H9 (cell line): ENCODE measurements around the gene RHOV. TPM values are rescaled to one million over a fixed set of nuclear protein-coding genes. Genes with fewer than 3 reads are reported as not detected.

Experiments
- DNase-seq: peaks from one replicate; pipeline ENCODE4 v3.0.0-alpha.2; 2017
- H2AFZ ChIP-seq: one replicate; pipeline ENCODE4 v1.6.1; 2013; ENCODE audit warnings: mild to moderate bottlenecking, low read length, control low read depth, moderate library complexity
- H2AK5ac ChIP-seq: 2 replicates; pipeline ENCODE4 v1.6.1; 2013; ENCODE audit warnings: low read length, control low read depth, mixed read lengths; ENCODE audit not compliant: insufficient read length
- H2BK120ac ChIP-seq: one replicate; pipeline ENCODE4 v1.6.1; 2013; ENCODE audit warnings: low read depth, mild to moderate bottlenecking, low read length, control low read depth, inconsistent platforms; ENCODE audit not compliant: poor library complexity, severe bottlenecking
- H2BK12ac ChIP-seq: 2 replicates; pipeline ENCODE4 v1.6.1; 2013; ENCODE audit warnings: low read length, control low read depth, mixed read lengths, low read depth; ENCODE audit not compliant: insufficient read length
- H2BK15ac ChIP-seq: 2 replicates; pipeline ENCODE4 v1.6.1; 2013; ENCODE audit warnings: low read depth, low read length, control low read depth
- H2BK20ac ChIP-seq: one replicate; pipeline ENCODE4 v1.6.1; 2013; ENCODE audit warnings: low read depth, mild to moderate bottlenecking, low read length, control low read depth, inconsistent platforms; ENCODE audit not compliant: poor library complexity, severe bottlenecking
- H2BK5ac ChIP-seq: 2 replicates; pipeline ENCODE4 v1.6.1; 2013; ENCODE audit warnings: low read length, control low read depth, mixed read lengths; ENCODE audit not compliant: insufficient read length
- H3K14ac ChIP-seq: 2 replicates; pipeline ENCODE4 v1.6.1; 2013; ENCODE audit warnings: low read length, control low read depth; ENCODE audit not compliant: insufficient read depth
- H3K18ac ChIP-seq: 2 replicates; pipeline ENCODE4 v1.6.1; 2013; ENCODE audit warnings: low read depth, mild to moderate bottlenecking, mixed read lengths, low read length, control low read depth; ENCODE audit not compliant: insufficient read length
- H3K23ac ChIP-seq: 2 replicates; pipeline ENCODE4 v1.6.1; 2013; ENCODE audit warnings: low read length, control low read depth, mixed read lengths, low read depth; ENCODE audit not compliant: insufficient read length
- H3K23me2 ChIP-seq: 2 replicates; pipeline ENCODE4 v1.6.1; 2013; ENCODE audit warnings: low read depth, mild to moderate bottlenecking, mixed read lengths, low read length, control low read depth; ENCODE audit not compliant: insufficient read length, poor library complexity, severe bottlenecking
- H3K27ac ChIP-seq: 2 replicates; pipeline ENCODE4 v1.5.1; 2013; ENCODE audit warnings: low read length, control low read depth, mixed read lengths, low read depth; ENCODE audit not compliant: insufficient read length
- H3K27me3 ChIP-seq: 2 replicates; pipeline ENCODE4 v1.6.1; 2013; ENCODE audit warnings: low read length, control low read depth, inconsistent platforms; ENCODE audit not compliant: insufficient read depth
- H3K4ac ChIP-seq: 2 replicates; pipeline ENCODE4 v1.6.1; 2013; ENCODE audit warnings: low read depth, mild to moderate bottlenecking, control low read depth, inconsistent platforms, low read length, moderate library complexity
- H3K4me1 ChIP-seq: 2 replicates; pipeline ENCODE4 v1.6.1; 2013; ENCODE audit warnings: low read length, control low read depth, inconsistent platforms; ENCODE audit not compliant: insufficient read depth
- H3K4me2 ChIP-seq: 2 replicates; pipeline ENCODE4 v1.6.1; 2013; ENCODE audit warnings: low read length, control low read depth, mixed read lengths; ENCODE audit not compliant: insufficient read length, insufficient read depth
- H3K56ac ChIP-seq: 2 replicates; pipeline ENCODE4 v1.6.1; 2013; ENCODE audit warnings: low read depth, mild to moderate bottlenecking, mixed read lengths, low read length, control low read depth; ENCODE audit not compliant: insufficient read length
- H3K79me1 ChIP-seq: 2 replicates; pipeline ENCODE4 v1.6.1; 2013; ENCODE audit warnings: low read depth, mild to moderate bottlenecking, moderate library complexity, low read length, control low read depth, inconsistent platforms; ENCODE audit not compliant: insufficient read depth, poor library complexity, severe bottlenecking
- H3K79me2 ChIP-seq: 2 replicates; pipeline ENCODE4 v1.6.1; 2013; ENCODE audit warnings: low read length, control low read depth, inconsistent platforms; ENCODE audit not compliant: insufficient read depth
- H3K9ac ChIP-seq: 2 replicates; pipeline ENCODE4 v1.6.1; 2013; ENCODE audit warnings: low read length, control low read depth, mixed read lengths; ENCODE audit not compliant: insufficient read length; ENCODE audit errors: extremely low read depth
- H3K9me3 ChIP-seq: one replicate; pipeline ENCODE4 v1.6.1; 2013; ENCODE audit warnings: low read depth, low read length, inconsistent platforms; ENCODE audit not compliant: control insufficient read depth
- H3T11ph ChIP-seq: one replicate; pipeline ENCODE4 v1.6.1; 2013; ENCODE audit warnings: mild to moderate bottlenecking, low read length, control low read depth, inconsistent platforms
- H4K20me1 ChIP-seq: one replicate; pipeline ENCODE4 v1.6.1; 2013; ENCODE audit not compliant: control insufficient read depth, insufficient read length, insufficient read depth
- H4K5ac ChIP-seq: 2 replicates; pipeline ENCODE4 v1.6.1; 2013; ENCODE audit warnings: low read depth, mild to moderate bottlenecking, mixed read lengths, low read length, control low read depth; ENCODE audit not compliant: insufficient read length
- H4K8ac ChIP-seq: replicated peaks from 2 replicates; pipeline ENCODE4 v1.6.1; 2013; ENCODE audit warnings: low read length, control low read depth, mixed read lengths, low read depth; ENCODE audit not compliant: insufficient read length
- H4K91ac ChIP-seq: 2 replicates; pipeline ENCODE4 v1.6.1; 2013; ENCODE audit warnings: low read depth, mild to moderate bottlenecking, moderate library complexity, mixed read lengths, low read length, control low read depth; ENCODE audit not compliant: insufficient read length
- H3K27ac Mint-ChIP-seq, 3 experiments: 2 replicates in 2 of 3; 3 replicates in 1 of 3; pipeline ENCODE4 v1.8.0; 2020 to 2021; ENCODE audit warnings: mixed read lengths in 3 of 3, mild to moderate bottlenecking in 1 of 3, moderate library complexity in 1 of 3
- H3K27me3 Mint-ChIP-seq: 2 replicates; pipeline ENCODE4 v1.8.0; 2021; ENCODE audit warnings: low read depth, mild to moderate bottlenecking, moderate library complexity, mixed read lengths
- H3K36me3 Mint-ChIP-seq, 3 experiments: 2 replicates in 2 of 3; 3 replicates in 1 of 3; pipeline ENCODE4 v1.8.0; 2020 to 2021; ENCODE audit warnings: low read depth in 3 of 3, mixed read lengths in 3 of 3; ENCODE audit not compliant: insufficient read depth in 1 of 3
- H3K4me1 Mint-ChIP-seq, 2 experiments: 2 replicates each; pipeline ENCODE4 v1.8.0; 2020; ENCODE audit warnings: mixed read lengths in 2 of 2
- H3K4me3 Mint-ChIP-seq, 2 experiments: 2 replicates in 1 of 2; 3 replicates in 1 of 2; pipeline ENCODE4 v1.8.0; 2020 to 2021; ENCODE audit warnings: mild to moderate bottlenecking in 2 of 2, mixed read lengths in 2 of 2, moderate library complexity in 1 of 2
- H3K9me3 Mint-ChIP-seq, 2 experiments: 2 replicates in 1 of 2; 3 replicates in 1 of 2; pipeline ENCODE4 v1.8.0; 2020; ENCODE audit warnings: mild to moderate bottlenecking in 2 of 2, mixed read lengths in 2 of 2, moderate library complexity in 1 of 2
- CTCF ChIP-seq: fragments of 200-600 bp; sonication (generic); conservative IDR thresholded peaks from 3 replicates; pipeline ENCODE4 v1.8.0; 2021; ENCODE audit warnings: antibody characterized with exemption, mild to moderate bottlenecking
- WGBS: extraction: QIAGEN DNeasy Blood & Tissue Kit; methylation state at CpG from one replicate; pipeline ENCODE4 v1.1.7; 2013; ENCODE audit warnings: missing lambda C conversion rate, low lambda C conversion rate, mixed read lengths; ENCODE audit not compliant: insufficient read length; ENCODE audit errors: extremely low coverage; 5-methylcytosine and 5-hydroxymethylcytosine counted together
- total RNA-seq: library from RNA; stranded (reverse); gene quantifications from 2 replicates; pipeline ENCODE4 v1.2.1, GENCODE V29; 2021

The RHOV gene
- total RNA-seq, 1 experiment from 2014 or later = 3.9 TPM

GRCh38 chr15:40906091-40906990 lies 32.3 kb upstream of the RHOV start:
- no peak overlapping the region for H2BK12ac ChIP-seq
- H3K4me2 ChIP-seq = peak overlapping the region; percentile 61
- peak overlapping the region; percentile 17; the same call in 1 of the 2 replicates for H3K14ac ChIP-seq
- no peak overlapping the region for H3K18ac ChIP-seq
- H3K27me3 Mint-ChIP-seq = peaks cover 6% of the 10 kb centered on the region
- no CpG with 5 or more reads among the region's 36 CpGs for WGBS
- no peak overlapping the region for H3K4ac ChIP-seq
- H3K4me3 Mint-ChIP-seq = peak overlapping the region; percentile 56 to 71; a peak in 4 of 5 replicates
- no peak overlapping the region for H2BK5ac ChIP-seq
- H2BK15ac ChIP-seq = no peak overlapping the region
- H3K27ac Mint-ChIP-seq = no peak overlapping the region; a peak in 1 of 7 replicates
- no peaks in the 10 kb centered on the region for H3K79me2 ChIP-seq
- no peaks in the 10 kb centered on the region for H3K27me3 ChIP-seq
- H2AK5ac ChIP-seq = no peak overlapping the region
- DNase-seq = peak; percentile 96
- peaks cover 2% of the 10 kb centered on the region for H3K79me1 ChIP-seq
- no peaks in the 10 kb centered on the region for H3K4me1 ChIP-seq
- no peak overlapping the region for H2BK20ac ChIP-seq
- H4K5ac ChIP-seq = no peak overlapping the region
- TF ChIP-seq CTCF = peak; percentile 96
- no peak overlapping the region for H4K91ac ChIP-seq
- H3K23me2 ChIP-seq = no peaks in the 10 kb centered on the region
- no peaks in the 10 kb centered on the region for H3K9me3 ChIP-seq
- H3K23ac ChIP-seq = no peak overlapping the region
- no peak overlapping the region for H3K27ac ChIP-seq
- H4K20me1 ChIP-seq = no peaks in the 10 kb centered on the region
- no peak overlapping the region for H3K9ac ChIP-seq
- H2BK120ac ChIP-seq = no peak overlapping the region
- no peaks in the 10 kb centered on the region for H3K9me3 Mint-ChIP-seq
- H3T11ph ChIP-seq = no peak overlapping the region
- no peak overlapping the region for H2AFZ ChIP-seq
- H4K8ac ChIP-seq = no peak overlapping the region
- peaks cover 20 to 22% of the 10 kb centered on the region in 2 experiments for H3K4me1 Mint-ChIP-seq
- no peak overlapping the region for H3K56ac ChIP-seq
- H3K36me3 Mint-ChIP-seq = peaks cover 12 to 36% (median 21%) of the 10 kb centered on the region in 3 experiments
